Measurements from ENCODE around the gene HADH.

HADH gene

DNA sequence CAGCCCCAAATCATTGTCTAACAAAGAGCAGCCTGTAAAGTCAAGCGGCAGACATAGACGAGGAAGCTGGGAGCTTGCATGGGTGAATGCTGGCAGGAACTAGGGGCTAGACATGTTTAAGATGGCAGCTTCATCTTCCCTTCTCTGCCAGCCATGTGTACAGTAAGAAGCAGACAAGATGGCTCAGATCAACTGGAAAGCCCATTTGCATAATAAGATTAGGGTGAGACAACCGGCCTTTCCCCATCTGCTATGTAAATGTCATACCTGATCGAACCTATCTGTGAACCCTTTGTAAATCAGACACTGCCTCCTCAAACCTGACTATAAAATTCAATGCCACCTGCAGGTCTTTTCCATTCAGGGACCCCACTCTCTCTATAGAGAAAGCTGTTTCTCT, 22.8 kb upstream of the HADH start:
- TF ChIP-seq TAF1 (IDR thresholded peaks at IDR 0.05; ENCODE audit: borderline replicate concordance, insufficient read depth, low read length) (no peak), FOXP2 (optimal IDR thresholded peaks at IDR 0.05; ENCODE audit: borderline replicate concordance, extremely low read depth, extremely low read length, insufficient read depth) (no peak), POLR2AphosphoS5 (IDR thresholded peaks at IDR 0.05; ENCODE audit: low read depth, low read length) (no peak), SIN3A (IDR thresholded peaks at IDR 0.05; ENCODE audit: borderline replicate concordance, insufficient read depth, low read length) (no peak)
- TF ChIP-seq, protein P1, sequence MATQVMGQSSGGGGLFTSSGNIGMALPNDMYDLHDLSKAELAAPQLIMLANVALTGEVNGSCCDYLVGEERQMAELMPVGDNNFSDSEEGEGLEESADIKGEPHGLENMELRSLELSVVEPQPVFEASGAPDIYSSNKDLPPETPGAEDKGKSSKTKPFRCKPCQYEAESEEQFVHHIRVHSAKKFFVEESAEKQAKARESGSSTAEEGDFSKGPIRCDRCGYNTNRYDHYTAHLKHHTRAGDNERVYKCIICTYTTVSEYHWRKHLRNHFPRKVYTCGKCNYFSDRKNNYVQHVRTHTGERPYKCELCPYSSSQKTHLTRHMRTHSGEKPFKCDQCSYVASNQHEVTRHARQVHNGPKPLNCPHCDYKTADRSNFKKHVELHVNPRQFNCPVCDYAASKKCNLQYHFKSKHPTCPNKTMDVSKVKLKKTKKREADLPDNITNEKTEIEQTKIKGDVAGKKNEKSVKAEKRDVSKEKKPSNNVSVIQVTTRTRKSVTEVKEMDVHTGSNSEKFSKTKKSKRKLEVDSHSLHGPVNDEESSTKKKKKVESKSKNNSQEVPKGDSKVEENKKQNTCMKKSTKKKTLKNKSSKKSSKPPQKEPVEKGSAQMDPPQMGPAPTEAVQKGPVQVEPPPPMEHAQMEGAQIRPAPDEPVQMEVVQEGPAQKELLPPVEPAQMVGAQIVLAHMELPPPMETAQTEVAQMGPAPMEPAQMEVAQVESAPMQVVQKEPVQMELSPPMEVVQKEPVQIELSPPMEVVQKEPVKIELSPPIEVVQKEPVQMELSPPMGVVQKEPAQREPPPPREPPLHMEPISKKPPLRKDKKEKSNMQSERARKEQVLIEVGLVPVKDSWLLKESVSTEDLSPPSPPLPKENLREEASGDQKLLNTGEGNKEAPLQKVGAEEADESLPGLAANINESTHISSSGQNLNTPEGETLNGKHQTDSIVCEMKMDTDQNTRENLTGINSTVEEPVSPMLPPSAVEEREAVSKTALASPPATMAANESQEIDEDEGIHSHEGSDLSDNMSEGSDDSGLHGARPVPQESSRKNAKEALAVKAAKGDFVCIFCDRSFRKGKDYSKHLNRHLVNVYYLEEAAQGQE (IDR thresholded peaks at IDR 0.05; ENCODE audit: insufficient read depth in 1 of 2, low read depth in 2 of 2, low read length in 2 of 2): no peak

DNA sequence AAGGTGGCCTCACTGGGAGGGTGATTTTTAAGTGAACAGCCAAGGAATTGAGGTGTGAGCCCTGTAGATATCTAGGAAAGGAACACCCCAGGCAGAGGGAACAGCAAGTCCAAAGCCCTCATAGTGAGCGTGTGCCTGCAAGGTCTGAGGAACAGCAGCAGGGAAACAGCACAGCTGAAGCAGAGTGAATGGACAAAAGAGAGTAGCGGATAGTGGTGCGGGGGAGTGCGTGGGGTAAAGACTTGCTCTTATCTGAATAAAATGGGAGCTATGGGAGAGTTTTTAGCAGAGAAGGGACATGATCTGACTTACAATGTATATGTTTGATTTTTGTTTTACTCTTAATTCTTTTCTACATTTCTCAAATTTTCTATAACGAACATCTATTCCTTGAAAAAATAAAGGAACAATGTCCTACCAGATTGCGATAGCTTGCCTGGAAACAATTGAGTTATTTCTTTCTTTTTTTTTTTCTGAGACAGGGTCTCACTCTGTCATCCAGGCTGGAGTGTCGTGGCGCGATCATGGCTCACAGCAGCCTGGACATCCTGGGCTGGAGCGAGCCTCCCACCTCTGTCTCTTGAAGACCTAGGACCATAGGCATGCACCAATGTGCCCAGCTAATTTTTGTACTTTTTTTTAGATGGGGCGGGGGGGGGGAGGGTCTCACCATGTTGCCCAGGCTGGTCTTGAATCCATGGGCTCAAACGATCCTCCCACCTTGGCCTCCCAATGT, 19.5 kb upstream of the HADH start:
- TF ChIP-seq, protein P1 (IDR thresholded peaks at IDR 0.05; ENCODE audit: insufficient read depth in 1 of 2, low read depth in 2 of 2, low read length in 2 of 2): no peak
- TF ChIP-seq POLR2AphosphoS5 (IDR thresholded peaks at IDR 0.05; ENCODE audit: low read depth, low read length): no peak
- no peak for TF ChIP-seq FOXP2 (optimal IDR thresholded peaks at IDR 0.05; ENCODE audit: borderline replicate concordance, extremely low read depth, extremely low read length, insufficient read depth)
- TF ChIP-seq SIN3A (IDR thresholded peaks at IDR 0.05; ENCODE audit: borderline replicate concordance, insufficient read depth, low read length): no peak

DNA sequence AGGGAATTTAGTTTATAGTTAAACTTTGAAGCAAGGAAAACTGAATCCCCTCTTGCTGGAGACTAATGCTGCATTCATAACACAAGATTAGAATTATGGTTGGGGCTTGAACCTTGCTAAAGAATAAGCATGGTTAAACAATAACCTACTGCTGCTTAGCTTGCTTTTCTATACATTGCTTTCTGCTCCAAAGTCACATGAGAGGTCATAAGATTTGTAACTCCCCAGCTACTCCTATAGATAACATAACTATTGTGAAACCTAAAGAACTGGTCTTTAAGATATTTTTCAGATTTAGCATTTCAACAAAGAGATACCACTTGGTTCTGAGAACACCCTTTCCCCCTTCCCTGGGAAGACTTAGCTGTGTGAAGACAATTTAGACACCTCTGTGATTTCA, 17.1 kb upstream of the HADH start:
- TF ChIP-seq TAF1 (IDR thresholded peaks at IDR 0.05; ENCODE audit: borderline replicate concordance, insufficient read depth, low read length) (no peak), SIN3A (IDR thresholded peaks at IDR 0.05; ENCODE audit: borderline replicate concordance, insufficient read depth, low read length) (no peak), FOXP2 (optimal IDR thresholded peaks at IDR 0.05; ENCODE audit: borderline replicate concordance, extremely low read depth, extremely low read length, insufficient read depth) (no peak), POLR2AphosphoS5 (IDR thresholded peaks at IDR 0.05; ENCODE audit: low read depth, low read length) (no peak)
- TF ChIP-seq, protein P1 (IDR thresholded peaks at IDR 0.05; ENCODE audit: insufficient read depth in 1 of 2, low read depth in 2 of 2, low read length in 2 of 2): no peak

DNA sequence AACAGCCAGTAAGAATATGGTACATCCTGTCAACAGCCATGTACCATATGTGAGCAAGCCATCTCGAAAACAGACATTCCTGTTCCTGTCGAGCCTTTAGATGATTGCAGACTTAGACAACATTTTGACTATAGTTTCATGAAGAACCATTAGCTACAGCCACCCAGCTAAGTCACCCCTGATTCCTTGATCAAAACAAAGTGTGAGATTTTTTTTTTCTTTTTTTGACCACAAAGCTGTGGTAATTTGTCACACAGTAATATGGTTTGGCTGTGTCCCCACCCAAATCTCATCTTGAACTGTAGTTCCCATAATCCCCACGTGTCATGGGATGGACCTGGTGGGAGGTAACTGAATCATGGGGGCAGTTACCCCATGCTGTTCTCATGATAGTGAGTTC, 15.2 kb upstream of the HADH start:
- TF ChIP-seq FOXP2 (optimal IDR thresholded peaks at IDR 0.05; ENCODE audit: borderline replicate concordance, extremely low read depth, extremely low read length, insufficient read depth) (no peak), TAF1 (IDR thresholded peaks at IDR 0.05; ENCODE audit: borderline replicate concordance, insufficient read depth, low read length) (no peak), POLR2AphosphoS5 (IDR thresholded peaks at IDR 0.05; ENCODE audit: low read depth, low read length) (no peak), SIN3A (IDR thresholded peaks at IDR 0.05; ENCODE audit: borderline replicate concordance, insufficient read depth, low read length) (no peak)
- TF ChIP-seq, protein P1 (IDR thresholded peaks at IDR 0.05; ENCODE audit: insufficient read depth in 1 of 2, low read depth in 2 of 2, low read length in 2 of 2): no peak
